ENCODE results near the gene PCDHGA4.
"Not testable (repeated sequence)": the region's sequence is repeated elsewhere in the genome, so short reads cannot be mapped to it uniquely, and the experiment has no call there.

The PCDHGA4 gene

DNA sequence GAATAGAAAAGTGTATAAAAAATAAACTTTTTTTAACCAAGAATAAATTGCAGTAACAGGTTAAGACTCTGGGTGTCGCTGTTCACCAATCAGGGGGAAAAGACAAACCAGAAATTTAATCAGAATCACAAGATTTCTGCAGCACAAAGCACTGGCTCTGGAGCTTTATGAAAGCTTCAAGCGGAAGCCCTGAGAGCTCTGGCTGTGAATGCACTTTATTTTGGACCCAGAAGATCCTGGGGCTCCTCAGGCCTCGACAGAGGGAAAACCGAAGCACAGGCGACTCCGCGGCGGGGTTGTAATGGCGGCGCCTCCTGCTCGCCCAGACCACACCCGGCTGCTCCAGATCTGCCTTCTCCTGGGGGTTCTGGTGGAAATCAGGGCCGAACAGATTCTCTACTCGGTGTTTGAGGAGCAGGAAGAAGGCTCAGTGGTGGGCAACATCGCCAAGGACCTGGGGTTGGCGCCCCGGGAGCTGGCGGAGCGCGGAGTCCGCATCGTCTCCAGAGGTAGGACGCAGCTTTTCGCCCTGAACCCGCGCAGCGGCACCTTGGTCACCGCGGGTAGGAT, at the start of gene PCDHGA4:
PCDHGA4 (plus strand) TSS at position 122 of the 570 bp plus-strand sequence; CDS start at position 209, 87 bp downstream.
- DNase-seq, result peak in 1 of 2 donors; percentile 19

DNA sequence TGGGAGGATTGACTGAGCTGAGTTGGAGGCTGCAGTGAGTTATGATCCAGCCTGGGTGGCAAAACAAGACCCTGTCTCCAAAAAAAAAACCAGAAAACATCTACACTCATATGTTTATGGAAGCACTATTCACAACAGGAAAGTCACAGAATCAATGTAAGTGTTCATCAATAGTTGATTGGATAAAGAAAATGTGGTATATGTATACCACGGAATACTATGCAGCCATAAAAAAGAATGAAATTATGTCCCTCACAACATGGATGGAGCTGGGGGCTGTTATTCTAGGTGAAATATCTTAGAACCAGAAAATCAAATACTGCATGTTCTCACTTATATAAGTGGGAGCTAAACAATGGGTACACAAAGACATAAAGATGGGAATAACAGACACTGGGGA, 48.2 kb upstream of the PCDHGA4 start:
- no peak for DNase-seq

DNA sequence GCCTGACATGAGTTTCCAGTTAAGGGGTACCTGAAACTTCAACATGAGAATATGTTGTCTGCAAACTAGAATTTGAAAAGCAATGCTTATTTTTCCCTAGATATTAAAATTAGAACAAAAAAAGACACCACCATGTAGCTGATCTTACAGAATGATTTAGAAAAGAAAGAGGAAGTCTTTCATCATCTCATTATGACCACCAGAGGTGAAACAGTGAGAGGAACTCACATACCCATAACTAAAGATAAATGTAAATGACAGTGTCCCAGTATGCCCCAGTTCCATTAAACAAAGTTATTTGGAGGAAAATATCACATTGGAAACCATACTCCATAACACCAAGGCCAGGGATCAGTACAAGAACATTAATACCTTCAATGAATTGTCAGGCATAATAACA, 41.1 kb upstream of the PCDHGA4 start:
- no peak for DNase-seq

DNA sequence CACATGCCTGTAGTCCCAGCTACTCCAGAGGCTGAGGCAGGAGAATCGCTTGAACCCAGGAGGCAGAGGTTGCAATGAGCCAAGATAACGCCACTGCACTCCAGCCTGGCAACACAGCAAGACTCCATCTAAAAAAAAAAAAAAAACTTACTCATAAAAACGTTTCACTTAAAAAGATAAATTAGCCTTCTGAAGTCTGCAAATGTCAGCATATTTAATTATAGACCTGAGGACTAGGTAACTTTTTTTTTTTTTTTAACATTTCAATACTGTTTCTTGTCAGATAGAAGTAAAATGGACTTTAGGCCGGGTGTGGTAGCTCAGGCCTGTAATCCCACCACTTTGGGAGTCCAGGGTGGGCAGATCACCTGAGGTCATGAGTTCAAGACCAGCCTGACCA, 37.9 kb upstream of the PCDHGA4 start:
- DNase-seq, result not testable (repeated sequence)

DNA sequence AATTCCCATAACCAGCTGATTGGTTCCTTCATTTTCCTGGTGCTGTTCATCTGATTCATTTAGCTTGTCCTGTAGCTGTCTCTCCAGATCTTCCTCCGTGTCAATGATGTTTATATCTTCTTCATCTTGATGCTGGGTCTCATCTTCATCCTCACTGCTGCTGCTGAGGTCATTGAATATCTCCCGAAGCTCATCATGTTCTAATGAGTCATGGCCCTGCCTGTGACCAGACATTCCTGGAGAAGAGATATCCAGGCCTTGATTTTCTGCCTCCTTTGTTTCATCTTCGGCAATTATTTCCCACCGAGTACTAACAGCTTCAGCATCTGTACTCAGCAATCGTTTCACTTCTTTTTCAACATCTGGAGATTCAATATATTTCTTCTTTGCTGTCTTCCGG, 35.6 kb upstream of the PCDHGA4 start:
- DNase-seq, result no peak

DNA sequence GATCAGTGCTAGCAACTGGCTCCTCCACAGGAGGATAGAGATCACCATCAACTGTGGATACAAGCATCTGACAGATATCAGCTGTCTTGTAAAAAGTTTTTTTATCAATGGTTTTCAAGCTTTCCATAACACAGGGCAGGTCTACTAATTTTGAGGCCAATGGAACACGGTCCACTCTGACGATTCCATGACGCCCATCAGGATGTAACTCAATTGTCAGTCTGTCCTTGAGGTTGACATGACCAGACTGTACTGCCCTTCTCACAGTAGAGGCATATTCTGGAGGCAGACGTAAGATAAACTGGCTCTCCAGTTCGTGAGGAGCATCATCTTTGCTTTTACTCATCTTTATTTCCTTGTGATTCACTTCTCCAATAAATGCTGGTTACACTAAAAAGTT, 35.1 kb upstream of the PCDHGA4 start:
- DNase-seq, result no peak

DNA sequence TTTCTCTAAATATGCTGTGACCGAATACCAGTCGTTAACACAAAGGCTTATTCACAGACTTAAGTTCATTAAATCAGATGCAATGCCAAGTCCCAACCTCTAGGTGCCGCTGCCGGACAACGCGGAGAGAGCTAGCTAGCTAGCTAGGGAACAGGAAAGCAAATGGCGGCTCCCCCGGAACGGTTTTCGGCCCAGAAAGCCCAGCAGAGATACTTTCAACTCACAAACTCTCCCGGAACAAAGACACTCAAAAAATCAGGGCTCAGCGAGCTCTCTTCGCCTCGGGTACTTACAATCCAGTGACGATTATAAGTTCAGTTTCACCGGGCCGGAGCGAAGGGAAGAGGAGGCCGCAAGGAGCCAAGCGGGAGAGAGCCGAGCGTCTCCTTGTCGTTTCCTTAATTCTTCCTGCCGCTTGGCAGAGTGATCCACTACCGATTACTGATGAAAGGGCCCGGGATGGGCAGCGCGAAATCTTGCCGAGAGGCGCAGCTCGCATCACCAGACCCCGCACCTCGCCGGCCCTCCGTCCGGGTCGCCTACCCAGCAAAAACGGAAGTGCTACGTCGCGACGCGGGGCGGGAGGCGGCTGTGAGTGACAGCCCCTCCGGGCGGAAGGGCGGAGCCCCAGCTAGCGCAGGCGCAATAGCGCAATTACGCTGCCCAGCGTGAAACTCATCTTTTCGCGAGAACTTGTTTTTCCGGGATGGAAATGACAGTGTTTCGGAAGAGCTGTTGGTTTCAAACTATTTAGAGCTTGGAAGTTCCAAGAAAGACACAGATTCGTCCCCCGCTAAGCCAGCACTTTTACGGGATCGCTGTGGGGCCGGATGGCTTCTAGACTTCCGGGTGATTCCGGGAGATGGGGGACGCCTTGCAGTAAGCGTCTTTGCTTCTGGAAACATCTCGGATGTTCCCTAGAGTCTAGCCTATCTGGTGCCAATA, 34.3 kb upstream of the PCDHGA4 start, which contains the start of gene TAF7:
TAF7 (minus strand) TSS at position 560 of the 945 bp plus-strand sequence. CDS start 740 bp downstream, outside the sequence.
- DNase-seq, result peak; percentile 94

DNA sequence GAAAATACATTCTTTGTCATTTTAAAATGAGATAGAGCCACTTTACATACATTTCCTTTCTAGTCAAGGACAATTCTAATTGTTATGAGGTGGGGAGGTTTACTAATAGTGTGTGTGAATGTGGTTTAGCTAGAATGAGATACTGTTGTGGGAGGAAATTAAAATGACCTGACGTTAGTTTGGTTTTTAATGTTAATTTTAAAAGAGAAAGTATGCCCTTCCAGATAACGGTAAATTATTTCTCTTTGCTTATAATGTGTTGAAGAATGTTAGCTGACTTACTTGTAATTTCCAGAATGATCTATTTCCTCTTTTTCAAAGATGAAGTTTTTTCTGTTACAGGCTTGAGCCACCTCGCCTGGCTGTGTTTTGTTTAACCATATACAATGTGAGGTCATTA, 32.6 kb upstream of the PCDHGA4 start:
- no peak for DNase-seq

DNA sequence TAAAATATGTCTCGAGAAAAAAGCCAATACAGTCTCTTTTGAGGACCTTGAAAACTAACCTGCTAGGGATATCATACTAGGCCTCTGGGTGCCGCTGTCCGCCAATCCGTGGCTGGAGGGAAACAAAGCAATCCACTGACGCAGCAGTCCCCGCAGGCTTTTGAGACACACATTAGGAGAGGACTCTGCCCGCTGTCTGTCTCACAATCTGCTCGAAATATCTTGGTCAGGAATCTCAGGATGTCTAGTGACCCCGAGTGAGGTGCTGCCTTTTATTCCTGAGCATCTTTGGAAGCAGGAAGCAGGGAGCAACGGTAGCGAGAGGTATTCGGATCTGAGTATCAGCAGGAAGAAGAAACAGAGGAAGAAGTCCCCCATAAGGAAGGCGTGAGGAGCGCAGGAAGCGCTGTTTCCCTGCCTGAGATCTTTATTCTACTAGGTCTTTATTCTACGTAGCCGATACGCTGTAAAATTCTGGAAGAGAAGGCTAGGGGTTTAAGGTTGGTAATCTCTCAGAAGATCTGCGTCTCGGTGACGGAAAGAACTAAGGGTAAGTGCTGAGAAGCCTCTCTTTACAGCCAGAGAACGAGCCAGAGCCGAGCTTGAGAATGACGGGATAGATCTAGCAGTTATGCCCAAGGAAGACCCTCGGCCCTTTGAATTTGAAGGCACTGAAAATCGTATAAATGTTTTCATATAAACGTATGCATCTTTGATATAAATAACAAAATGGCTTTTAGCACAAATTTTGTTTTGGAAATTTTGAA, 28.6 kb upstream of the PCDHGA4 start:
- peak; percentile 74 to 77 for DNase-seq

DNA sequence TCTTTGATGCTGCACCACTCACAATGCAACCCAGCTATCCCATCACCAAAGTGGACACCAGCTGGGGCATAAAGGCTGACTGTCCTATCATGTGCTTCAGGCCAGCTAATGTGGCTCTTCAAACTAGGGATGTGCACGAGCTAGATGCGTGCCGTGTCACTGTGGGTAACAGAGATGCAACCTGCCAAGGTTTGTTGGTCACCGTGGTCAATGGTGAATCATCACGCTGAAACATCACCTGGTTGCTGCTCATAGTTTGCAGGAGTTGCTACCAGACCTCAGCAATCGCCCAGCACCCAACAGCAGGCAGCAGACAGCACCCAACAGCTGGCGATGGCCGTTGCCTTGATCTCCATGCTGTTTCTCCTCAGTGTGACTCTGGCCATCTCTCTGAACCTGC, 26.6 kb upstream of the PCDHGA4 start:
- no peak for DNase-seq

DNA sequence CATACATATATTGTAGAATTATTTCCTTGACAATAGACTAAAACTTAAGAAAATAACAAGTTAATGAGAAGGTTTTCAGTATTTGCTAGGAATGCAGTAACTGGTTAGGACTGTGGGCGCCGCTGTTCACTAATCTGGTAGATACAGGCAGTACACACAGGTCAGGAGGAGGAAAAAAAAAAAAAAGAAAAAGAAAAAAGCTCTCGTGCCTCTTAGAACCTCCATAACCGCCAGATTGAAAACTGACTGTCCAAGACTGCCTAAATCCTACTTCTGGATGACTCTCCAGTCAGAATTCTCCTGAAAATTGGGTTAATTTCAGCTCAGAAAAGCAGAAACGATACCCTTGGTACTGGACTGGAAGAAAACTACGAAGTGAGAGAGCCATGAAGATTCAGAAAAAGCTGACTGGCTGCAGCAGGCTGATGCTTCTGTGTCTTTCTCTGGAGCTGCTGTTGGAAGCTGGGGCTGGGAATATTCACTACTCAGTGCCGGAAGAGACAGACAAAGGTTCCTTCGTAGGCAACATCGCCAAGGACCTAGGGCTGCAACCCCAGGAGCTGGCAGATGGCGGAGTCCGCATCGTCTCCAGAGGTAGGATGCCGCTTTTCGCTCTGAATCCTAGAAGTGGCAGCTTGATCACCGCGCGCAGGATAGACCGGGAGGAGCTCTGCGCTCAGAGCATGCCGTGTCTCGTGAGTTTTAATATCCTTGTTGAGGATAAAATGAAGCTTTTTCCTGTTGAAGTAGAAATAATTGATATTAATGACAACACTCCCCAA, 24.3 kb upstream of the PCDHGA4 start, which contains the start of gene PCDHGA1:
PCDHGA1 (plus strand) TSS at position 216 of the 782 bp plus-strand sequence.
- peak; percentile 28 to 42 for DNase-seq

DNA sequence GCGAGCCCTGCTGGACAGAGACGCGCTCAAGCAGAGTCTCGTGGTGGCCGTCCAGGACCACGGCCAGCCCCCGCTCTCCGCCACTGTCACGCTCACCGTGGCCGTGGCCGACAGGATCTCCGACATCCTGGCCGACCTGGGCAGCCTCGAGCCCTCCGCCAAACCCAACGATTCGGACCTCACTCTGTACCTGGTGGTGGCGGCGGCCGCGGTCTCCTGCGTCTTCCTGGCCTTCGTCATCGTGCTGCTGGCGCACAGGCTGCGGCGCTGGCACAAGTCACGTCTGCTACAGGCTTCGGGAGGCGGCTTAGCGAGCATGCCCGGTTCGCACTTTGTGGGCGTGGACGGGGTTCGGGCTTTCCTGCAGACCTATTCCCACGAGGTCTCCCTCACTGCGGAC, 22.2 kb upstream of the PCDHGA4 start:
- DNase-seq, result not testable (repeated sequence)

DNA sequence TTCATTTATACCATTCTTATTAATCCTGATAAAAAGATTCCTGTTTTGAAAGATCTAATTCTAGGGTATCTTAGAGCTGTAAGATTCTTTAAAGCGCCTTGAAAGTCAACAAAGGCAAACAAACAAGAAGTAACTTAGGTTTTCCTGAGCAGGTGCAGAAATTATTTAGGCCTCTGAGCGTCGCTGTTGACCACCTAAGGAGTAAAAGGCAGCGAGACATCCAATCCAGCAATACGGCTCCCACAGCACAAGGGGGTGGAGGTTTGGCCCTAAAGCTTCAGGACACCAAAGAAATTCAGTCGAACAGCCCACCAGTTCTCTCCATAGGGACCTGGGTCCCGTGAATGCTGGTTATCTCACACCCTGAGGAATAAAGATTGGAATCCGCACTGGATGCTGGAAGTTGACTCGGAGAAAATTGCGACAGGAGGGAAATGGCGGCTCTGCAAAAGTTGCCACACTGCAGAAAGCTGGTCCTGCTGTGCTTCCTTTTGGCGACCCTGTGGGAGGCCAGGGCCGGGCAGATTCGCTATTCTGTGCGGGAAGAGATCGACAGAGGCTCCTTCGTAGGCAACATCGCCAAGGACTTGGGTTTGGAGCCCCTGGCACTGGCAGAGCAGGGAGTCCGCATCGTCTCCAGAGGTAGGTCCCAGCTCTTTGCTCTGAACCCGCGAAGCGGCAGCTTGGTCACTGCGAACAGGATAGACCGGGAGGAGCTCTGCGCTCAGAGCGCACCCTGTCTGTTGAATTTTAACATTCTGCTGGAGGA, 16.1 kb upstream of the PCDHGA4 start, which contains the start of gene PCDHGA2:
PCDHGA2 (plus strand) TSS at position 223 of the 769 bp plus-strand sequence.
- no peak for DNase-seq

DNA sequence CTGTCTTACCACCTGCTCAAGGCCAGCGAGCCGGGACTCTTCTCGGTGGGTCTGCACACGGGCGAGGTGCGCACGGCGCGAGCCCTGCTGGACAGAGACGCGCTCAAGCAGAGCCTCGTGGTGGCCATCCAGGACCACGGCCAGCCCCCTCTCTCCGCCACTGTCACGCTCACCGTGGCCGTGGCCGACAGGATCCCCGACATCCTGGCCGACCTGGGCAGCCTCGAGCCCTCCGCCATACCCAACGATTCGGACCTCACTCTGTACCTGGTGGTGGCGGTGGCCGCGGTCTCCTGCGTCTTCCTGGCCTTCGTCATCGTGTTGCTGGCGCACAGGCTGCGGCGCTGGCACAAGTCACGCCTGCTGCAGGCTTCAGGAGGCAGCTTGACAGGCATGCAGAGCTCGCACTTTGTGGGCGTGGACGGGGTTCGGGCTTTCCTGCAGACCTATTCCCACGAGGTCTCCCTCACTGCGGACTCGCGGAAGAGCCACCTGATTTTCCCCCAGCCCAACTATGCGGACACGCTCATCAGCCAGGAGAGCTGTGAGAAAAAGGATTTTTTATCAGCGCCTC, 14.0 kb upstream of the PCDHGA4 start:
- not testable (repeated sequence) for DNase-seq

DNA sequence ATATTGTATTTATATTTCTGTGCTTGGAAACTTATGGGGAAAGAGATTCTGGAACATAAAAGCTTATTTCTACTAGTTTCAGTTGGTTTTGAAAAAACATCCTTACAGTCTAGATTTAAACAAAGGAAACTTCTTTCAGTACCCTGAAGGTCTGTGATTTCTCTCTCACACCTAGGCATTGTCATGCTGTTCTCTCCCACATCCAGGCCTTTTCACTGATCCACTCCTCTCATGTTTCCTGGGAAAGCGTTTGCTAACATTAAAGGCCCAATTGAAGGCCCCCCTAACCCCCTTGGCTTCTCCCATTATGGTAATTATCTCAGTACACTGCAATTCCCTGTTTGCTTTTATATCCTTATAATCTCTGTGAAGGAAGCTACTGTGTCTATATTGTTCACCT, 12.0 kb upstream of the PCDHGA4 start:
- DNase-seq, result no peak

DNA sequence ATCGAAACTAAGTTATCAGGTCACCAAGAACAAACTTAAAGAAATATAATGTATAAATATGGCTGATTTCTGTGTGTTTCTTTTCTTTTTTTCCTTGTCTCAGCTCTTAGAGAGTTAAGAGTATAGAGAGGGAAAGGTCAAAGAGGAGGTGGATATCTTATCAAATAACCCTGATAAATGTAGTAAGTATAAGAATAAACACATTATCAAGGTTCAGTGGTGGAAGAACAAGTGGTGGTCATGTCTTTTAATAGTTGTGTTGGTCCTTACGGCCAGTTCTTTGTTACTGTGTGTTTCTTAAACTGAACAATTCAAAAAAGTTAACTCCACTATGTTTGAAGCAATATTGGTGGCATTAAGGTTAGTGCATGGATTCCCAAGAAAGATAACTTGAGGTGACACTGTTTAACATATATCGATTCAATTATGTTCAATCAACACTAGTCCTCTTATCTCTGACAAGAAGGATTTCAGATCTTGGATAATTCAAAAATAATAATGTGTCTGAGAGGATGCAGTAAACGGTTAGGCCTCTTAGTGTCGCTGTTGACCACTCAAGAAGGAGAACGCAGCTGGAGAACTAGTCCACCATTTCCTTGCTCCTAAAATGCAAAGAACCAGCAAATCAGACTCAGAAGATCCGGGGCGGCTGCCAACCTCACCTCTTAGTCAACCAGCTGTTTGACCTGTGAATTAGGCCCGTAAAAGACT, 11.4 kb upstream of the PCDHGA4 start, which contains the start of gene PCDHGA3:
PCDHGA3 (plus strand) TSS at position 588 of the 711 bp plus-strand sequence. CDS start 205 bp downstream, outside the sequence.
- no peak for DNase-seq

DNA sequence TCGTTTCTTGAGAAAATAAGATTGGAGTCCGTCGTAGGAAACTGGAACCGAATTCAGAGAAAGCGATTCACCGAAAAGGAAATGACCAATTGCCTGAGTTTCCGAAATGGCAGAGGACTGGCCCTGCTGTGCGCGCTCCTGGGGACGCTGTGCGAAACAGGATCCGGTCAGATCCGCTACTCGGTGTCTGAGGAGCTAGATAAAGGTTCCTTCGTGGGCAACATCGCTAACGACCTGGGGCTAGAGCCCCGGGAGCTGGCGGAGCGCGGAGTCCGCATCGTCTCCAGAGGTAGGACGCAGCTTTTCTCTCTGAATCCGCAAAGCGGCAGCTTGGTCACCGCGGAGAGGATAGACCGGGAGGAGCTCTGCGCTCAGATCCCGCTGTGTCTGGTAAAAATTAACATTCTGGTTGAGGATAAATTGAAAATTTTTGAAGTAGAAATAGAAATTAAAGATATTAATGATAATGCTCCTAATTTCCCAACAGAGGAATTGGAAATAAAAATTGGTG, 10.8 kb upstream of the PCDHGA4 start:
- no peak for DNase-seq

DNA sequence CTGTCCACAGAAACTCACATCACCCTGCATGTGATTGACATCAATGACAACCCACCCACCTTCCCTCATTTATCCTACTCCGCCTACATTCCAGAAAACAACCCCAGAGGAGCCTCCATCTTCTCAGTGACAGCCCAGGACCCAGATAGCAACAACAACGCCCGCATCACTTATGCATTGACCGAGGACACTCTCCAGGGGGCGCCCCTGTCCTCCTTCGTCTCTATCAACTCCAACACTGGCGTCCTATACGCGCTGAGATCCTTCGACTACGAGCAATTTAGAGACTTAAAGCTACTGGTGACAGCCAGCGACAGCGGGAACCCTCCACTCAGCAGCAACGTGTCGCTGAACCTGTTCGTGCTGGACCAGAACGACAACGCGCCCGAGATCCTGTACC, 9.5 kb upstream of the PCDHGA4 start:
- no peak for DNase-seq

DNA sequence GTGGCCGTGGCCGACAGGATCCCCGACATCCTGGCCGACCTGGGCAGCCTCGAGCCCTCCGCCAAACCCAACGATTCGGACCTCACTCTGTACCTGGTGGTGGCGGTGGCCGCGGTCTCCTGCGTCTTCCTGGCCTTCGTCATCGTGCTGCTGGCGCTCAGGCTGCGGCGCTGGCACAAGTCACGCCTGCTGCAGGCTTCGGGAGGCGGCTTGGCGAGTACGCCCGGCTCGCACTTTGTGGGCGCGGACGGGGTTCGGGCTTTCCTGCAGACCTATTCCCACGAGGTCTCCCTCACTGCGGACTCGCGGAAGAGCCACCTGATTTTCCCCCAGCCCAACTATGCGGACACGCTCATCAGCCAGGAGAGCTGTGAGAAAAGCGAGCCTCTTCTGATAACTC, 8.8 kb upstream of the PCDHGA4 start:
- not testable (repeated sequence) for DNase-seq
